IMR-90 (cell line): ENCODE measurements around the gene ABCB9. TPM values are rescaled to one million over a fixed set of nuclear protein-coding genes. Genes with fewer than 3 reads are reported as not detected.

Experiments
- ATAC-seq: fragments of 200-7000 bp; cut with Tn5 transposase; 2 replicates; pipeline ENCODE4 v1.9.1; 2020; ENCODE audit warnings: low read depth, mild to moderate bottlenecking, moderate library complexity
- BruUV-seq: library from RNA; stranded (reverse); fragments of 400-500 nt; replicated peaks from 2 replicates; lab custom pipeline; 2021; lab: Mats Ljungman, UMichigan
- CTCF ChIA-PET: fragments of 300-600 bp; formaldehyde crosslinking; extraction: SDS; loops from one replicate; lab custom pipeline; 2021; ENCODE audit warnings: antibody characterized with exemption; lab: Yijun Ruan, JAX
- POLR2A ChIA-PET: fragments of 300-600 bp; sonication (Branson Sonifier 250); formaldehyde crosslinking; loops from one replicate; lab custom pipeline; 2022; ENCODE audit warnings: antibody characterized with exemption; ENCODE audit not compliant: unreplicated experiment; lab: Charles Lee
- DNase-seq: peaks from one replicate; pipeline ENCODE4 v3.0.0; 2013
- H2AFZ ChIP-seq: replicated peaks from 2 replicates; pipeline ENCODE3; 2013; ENCODE audit warnings: low read length, mild to moderate bottlenecking; ENCODE audit not compliant: poor library complexity
- H2AK5ac ChIP-seq: 2 replicates; pipeline ENCODE4 v1.6.1; 2013; ENCODE audit warnings: low read depth, low read length, inconsistent platforms
- H2AK9ac ChIP-seq: replicated peaks from 2 replicates; pipeline ENCODE3; 2013; ENCODE audit warnings: mild to moderate bottlenecking, low read depth, low read length, moderate library complexity; ENCODE audit not compliant: poor library complexity
- H2BK120ac ChIP-seq: 2 replicates; pipeline ENCODE4 v1.6.1; 2013; ENCODE audit warnings: low read depth, low read length, inconsistent platforms
- H2BK15ac ChIP-seq: 3 replicates; pipeline ENCODE4 v1.6.1; 2013; ENCODE audit warnings: low read depth, low read length, inconsistent platforms
- H2BK20ac ChIP-seq: 2 replicates; pipeline ENCODE4 v1.6.1; 2013; ENCODE audit warnings: low read depth, mild to moderate bottlenecking, inconsistent platforms, low read length, moderate library complexity
- H2BK5ac ChIP-seq: 2 replicates; pipeline ENCODE4 v1.6.1; 2013; ENCODE audit warnings: mild to moderate bottlenecking, low read depth, low read length, inconsistent platforms; ENCODE audit not compliant: poor library complexity, severe bottlenecking
- H3K14ac ChIP-seq: replicated peaks from 2 replicates; pipeline ENCODE4 v1.6.1; 2013; ENCODE audit warnings: low read depth, low read length, inconsistent platforms
- H3K18ac ChIP-seq: 2 replicates; pipeline ENCODE4 v1.6.1; 2013; ENCODE audit warnings: low read depth, low read length, control low read depth
- H3K23ac ChIP-seq: 2 replicates; pipeline ENCODE4 v1.6.1; 2013; ENCODE audit warnings: low read depth, low read length, inconsistent platforms
- H3K27ac ChIP-seq: 2 replicates; pipeline ENCODE4 v1.5.1; 2013; ENCODE audit warnings: mild to moderate bottlenecking, control low read depth, low read length; ENCODE audit not compliant: insufficient read depth
- H3K27me3 ChIP-seq: 2 replicates; pipeline ENCODE4 v1.6.1; 2013; ENCODE audit warnings: low read length; ENCODE audit not compliant: control insufficient read depth, insufficient read depth
- H3K36me3 ChIP-seq: 2 replicates; pipeline ENCODE4 v1.6.1; 2013; ENCODE audit warnings: low read length, mixed read lengths; ENCODE audit not compliant: control insufficient read depth, insufficient read depth
- H3K4ac ChIP-seq: 2 replicates; pipeline ENCODE4 v1.6.1; 2013; ENCODE audit warnings: low read depth, low read length, inconsistent platforms
- H3K4me1 ChIP-seq: 2 replicates; pipeline ENCODE4 v1.6.1; 2013; ENCODE audit warnings: low read length, mixed read lengths; ENCODE audit not compliant: control insufficient read depth, insufficient read depth
- H3K4me2 ChIP-seq: 2 replicates; pipeline ENCODE4 v1.6.1; 2013; ENCODE audit warnings: low read depth, mild to moderate bottlenecking, control low read depth, low read length, moderate library complexity
- H3K4me3 ChIP-seq: 2 replicates; pipeline ENCODE4 v1.5.1; 2013; ENCODE audit warnings: low read depth, mild to moderate bottlenecking, control low read depth, low read length, moderate library complexity; ENCODE audit not compliant: insufficient read depth
- H3K56ac ChIP-seq: 2 replicates; pipeline ENCODE4 v1.6.1; 2013; ENCODE audit warnings: low read length, inconsistent platforms; ENCODE audit not compliant: insufficient read depth; ENCODE audit errors: extremely low read depth
- H3K79me1 ChIP-seq, 2 experiments: 2 replicates each; pipeline ENCODE4 v1.6.1; 2013; ENCODE audit warnings: low read length in 2 of 2, inconsistent platforms in 1 of 2, low read depth in 1 of 2
- H3K9ac ChIP-seq: 2 replicates; pipeline ENCODE4 v1.6.1; 2013; ENCODE audit warnings: low read depth, low read length, control low read depth
- H3K9me1 ChIP-seq: 2 replicates; pipeline ENCODE4 v1.6.1; 2013; ENCODE audit warnings: low read length, inconsistent platforms; ENCODE audit not compliant: insufficient read depth
- H3K9me3 ChIP-seq: 2 replicates; pipeline ENCODE4 v1.6.1; 2013; ENCODE audit warnings: low read length; ENCODE audit not compliant: control insufficient read depth, insufficient read depth
- H4K20me1 ChIP-seq: 2 replicates; pipeline ENCODE4 v1.6.1; 2013; ENCODE audit warnings: low read length, inconsistent platforms; ENCODE audit not compliant: insufficient read depth
- H4K5ac ChIP-seq: 2 replicates; pipeline ENCODE4 v1.6.1; 2013; ENCODE audit warnings: mild to moderate bottlenecking, low read depth, low read length, control low read depth
- H4K8ac ChIP-seq, 2 experiments: 2 replicates each; pipeline ENCODE4 v1.6.1; 2013; ENCODE audit warnings: low read depth in 2 of 2, low read length in 2 of 2, control low read depth in 1 of 2, inconsistent platforms in 1 of 2
- H4K91ac ChIP-seq: 2 replicates; pipeline ENCODE4 v1.6.1; 2013; ENCODE audit warnings: low read depth, low read length, inconsistent platforms; ENCODE audit not compliant: insufficient read depth
- BHLHE40 ChIP-seq: fragments of 150-350 bp; IDR thresholded peaks from 2 replicates; pipeline ENCODE4 v1.6.1; 2016; ENCODE audit warnings: mild to moderate bottlenecking, low read depth, low read length
- POLR2A ChIP-seq: IDR thresholded peaks from 2 replicates; pipeline ENCODE4 v1.6.1; 2012; ENCODE audit warnings: mild to moderate bottlenecking, low read depth, low read length
- WGBS, 2 experiments: methylation state at CpG; one replicate each; pipeline versions ENCODE4 v1.1.5 to v1.1.7; 2013; ENCODE audit warnings: missing lambda C conversion rate in 2 of 2; ENCODE audit not compliant: insufficient read length in 1 of 2; ENCODE audit errors: extremely low coverage in 2 of 2; 5-methylcytosine and 5-hydroxymethylcytosine counted together
- dilution Hi-C: fragments of 300-500 bp; cut with HindIII; formaldehyde crosslinking; loops from one replicate; pipeline ENCODE4 v1.14.3; 2018; ENCODE audit warnings: low sequenced_read_pairs; ENCODE audit not compliant: unreplicated experiment
- in situ Hi-C: fragments of 300-500 bp; cut with MboI; formaldehyde crosslinking; loops from 3 replicates; pipeline ENCODE4 v1.14.3; 2019; ENCODE audit warnings: low sequenced_read_pairs, inconsistent platforms, mixed read lengths
- intact Hi-C: fragments of 100-400 bp; cut with micrococcal nuclease; formaldehyde crosslinking; loops from 2 replicates; pipeline ENCODE4 v1.10.0; 2022
- polyA plus RNA-seq, 3 experiments: library from polyadenylated mRNA; depleted of rRNA; stranded (reverse); fragments of >200 nt; gene quantifications; 2 replicates each; pipeline ENCODE4 v1.2.3, GENCODE V29; 2012; ENCODE audit warnings: low replicate concordance in 1 of 3
- total RNA-seq: library from RNA; depleted of rRNA; stranded (reverse); fragments of >200 nt; gene quantifications from 2 replicates; pipeline ENCODE4 v1.2.3, GENCODE V29; 2012

ABCB9 gene
- total and polyA plus RNA-seq, 2 of the 4 experiments (the other 2 are of a cell fraction): 5.6 to 8.3 TPM

DNA sequence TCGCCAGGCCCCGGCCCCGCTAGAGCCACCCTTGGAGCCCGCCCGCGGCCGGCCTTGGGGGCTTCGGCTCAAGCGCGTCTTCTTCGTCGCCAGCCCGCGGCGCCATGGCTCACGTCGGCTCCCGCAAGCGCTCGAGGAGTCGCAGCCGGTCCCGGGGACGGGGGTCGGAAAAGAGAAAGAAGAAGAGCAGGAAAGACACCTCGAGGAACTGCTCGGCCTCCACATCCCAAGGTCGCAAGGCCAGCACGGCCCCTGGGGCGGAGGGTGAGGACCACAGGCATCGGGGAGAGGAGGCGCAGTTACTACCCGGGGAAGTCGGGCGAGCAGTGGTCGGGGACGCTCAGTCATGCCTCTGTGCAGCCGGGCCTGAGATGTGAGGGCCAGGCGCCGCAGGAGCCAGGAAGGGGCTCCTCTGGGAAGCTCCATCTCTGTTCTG, 14.8 kb upstream of the ABCB9 start:
- peaks cover 19 to 70% of the 10 kb centered on the region in 2 experiments; a peak in 3 of 4 replicates for H3K79me1 ChIP-seq
- H3K4me1 ChIP-seq: peaks cover 30% of the 10 kb centered on the region
- ChIA-PET POLR2A (no interaction called here), CTCF (no interaction called here)
- H2BK20ac ChIP-seq: no peak overlapping the region
- peak overlapping the region; percentile 33 for H4K5ac ChIP-seq
- ATAC-seq (peak; percentile 16), DNase-seq (no peak)
- H4K20me1 ChIP-seq: peaks cover 15% of the 10 kb centered on the region
- intact Hi-C loops (loop anchor here (2.0 kb wide), 1 partner anchor 62 kb away; no protein-coding TSS in a partner anchor), dilution Hi-C loops (loop anchor here (25.0 kb wide), 1 partner anchor 256 kb away; the partner anchor contains the start of genes MPHOSPH9 and MTRFR), in situ Hi-C loops (loop anchor here (10.0 kb wide), 1 partner anchor 164 kb away; no protein-coding TSS in a partner anchor)
- peak overlapping the region; percentile 97 for H3K4me2 ChIP-seq
- peak overlapping the region; percentile 82 for H3K4ac ChIP-seq
- H3K9ac ChIP-seq: peak overlapping the region; percentile 98
- H3K27me3 ChIP-seq: no peaks in the 10 kb centered on the region
- H3K18ac ChIP-seq: no peak overlapping the region; the same call in 1 of the 2 replicates
- peak overlapping the region; percentile 74 to 85; a peak in 3 of 4 replicates for H4K8ac ChIP-seq
- no TSS peak for BruUV-seq
- H2BK15ac ChIP-seq: no peak overlapping the region
- peak overlapping the region; percentile 50; the same call in 1 of the 2 replicates for H2BK120ac ChIP-seq
- H3K14ac ChIP-seq: peak overlapping the region; percentile 94
- peak overlapping the region; percentile 96 for H3K23ac ChIP-seq
- TF ChIP-seq POLR2A: peak; percentile 19; the same call in 1 of the 2 replicates
- no peak for TF ChIP-seq BHLHE40
- H3K9me3 ChIP-seq: no peaks in the 10 kb centered on the region
- H2BK5ac ChIP-seq: peak overlapping the region; percentile 79
- peak overlapping the region; percentile 94 for H2AK5ac ChIP-seq
- peak overlapping the region; percentile 72 for H3K56ac ChIP-seq
- 1% methylated on average over 27 of the region's 40 CpGs; no CpG with 5 or more reads in 1 of the 2 experiments for WGBS, 2 experiments
- H2AK9ac ChIP-seq: peak overlapping the region; percentile 98
- H2AFZ ChIP-seq: peak overlapping the region; percentile 99
- H3K9me1 ChIP-seq: peaks cover 18% of the 10 kb centered on the region; the same call in 1 of the 2 replicates
- peak overlapping the region; percentile 89 for H3K27ac ChIP-seq
- peak overlapping the region; percentile 85 for H3K4me3 ChIP-seq
- H4K91ac ChIP-seq: peak overlapping the region; percentile 87
- H3K36me3 ChIP-seq: peaks cover 24% of the 10 kb centered on the region
